NCI-H446 treated with DMSO at 0.1 percent for 48 hours (cell line): ENCODE results near the gene ZNF816.
"Not testable (repeated sequence)": the region's sequence is repeated elsewhere in the genome, so short reads cannot be mapped to it uniquely, and the experiment has no call there.

ENCODE experiments used
- DNase-seq: peaks from one replicate; lab custom pipeline; 2025; lab: John Stamatoyannopoulos, UW

The ZNF816 gene

GRCh38 chr19:52962394-52963246, at the start of gene ZNF816:
Gene ZNF816 (minus strand): TSS chr19:52962881. CDS start chr19:52956089, 6,792 bp downstream.
- DNase-seq = no peak

GRCh38 chr19:53012006-53012405, 49.3 kb upstream of the ZNF816 start:
- DNase-seq = no peak

- DNase-seq = no peak
These were observed 47.8 kb upstream of the ZNF816 start for GRCh38 chr19:53010494-53010893.

- DNase-seq = no peak
These were observed 45.5 kb upstream of the ZNF816 start for GRCh38 chr19:53008061-53008778.

GRCh38 chr19:53007606-53008005, 44.9 kb upstream of the ZNF816 start:
- no peak for DNase-seq

- no peak for DNase-seq
These were observed 44.5 kb upstream of the ZNF816 start for GRCh38 chr19:53007200-53007599.

GRCh38 chr19:53004242-53004641, 41.6 kb upstream of the ZNF816 start:
- no peak for DNase-seq

- no peak for DNase-seq
These were observed 39.8 kb upstream of the ZNF816 start for GRCh38 chr19:53002479-53002878.

GRCh38 chr19:52997975-52998374, 35.3 kb upstream of the ZNF816 start:
- DNase-seq = no peak

- no peak for DNase-seq
These were observed 33.0 kb upstream of the ZNF816 start for GRCh38 chr19:52995711-52996110.

GRCh38 chr19:52993342-52994178, 30.9 kb upstream of the ZNF816 start:
- no peak for DNase-seq

GRCh38 chr19:52992109-52993004, 29.7 kb upstream of the ZNF816 start:
- no peak for DNase-seq

- no peak for DNase-seq
These were observed 28.8 kb upstream of the ZNF816 start for GRCh38 chr19:52991484-52991883.

- DNase-seq = no peak
These were observed 28.2 kb upstream of the ZNF816 start for GRCh38 chr19:52990759-52991418.

- no peak for DNase-seq
These were observed 25.8 kb upstream of the ZNF816 start for GRCh38 chr19:52988506-52988905.

- no peak for DNase-seq
These were observed 24.5 kb upstream of the ZNF816 start for GRCh38 chr19:52987221-52987620.

GRCh38 chr19:52983167-52983566, 20.5 kb upstream of the ZNF816 start:
- DNase-seq = not testable (repeated sequence)

- no peak for DNase-seq
These were observed 18.6 kb upstream of the ZNF816 start for GRCh38 chr19:52981329-52981728.

- no peak for DNase-seq
These were observed 5.1 kb upstream of the ZNF816 start for GRCh38 chr19:52967772-52968171.

GRCh38 chr19:52963247-52963618, 552 bp upstream of the ZNF816 start:
- no peak for DNase-seq

GRCh38 chr19:52961981-52962380, 700 bp downstream of the ZNF816 start:
- no peak for DNase-seq
